Measurements from ENCODE around the gene NPAS3. TPM values are rescaled to one million over a fixed set of nuclear protein-coding genes. Genes with fewer than 3 reads are reported as not detected.

Gene NPAS3
- total and polyA plus RNA-seq, 2 donors (not counting 3 experiments of a cell fraction or from before 2014, with no cell fraction given): 0.10 to 0.13 TPM

DNA sequence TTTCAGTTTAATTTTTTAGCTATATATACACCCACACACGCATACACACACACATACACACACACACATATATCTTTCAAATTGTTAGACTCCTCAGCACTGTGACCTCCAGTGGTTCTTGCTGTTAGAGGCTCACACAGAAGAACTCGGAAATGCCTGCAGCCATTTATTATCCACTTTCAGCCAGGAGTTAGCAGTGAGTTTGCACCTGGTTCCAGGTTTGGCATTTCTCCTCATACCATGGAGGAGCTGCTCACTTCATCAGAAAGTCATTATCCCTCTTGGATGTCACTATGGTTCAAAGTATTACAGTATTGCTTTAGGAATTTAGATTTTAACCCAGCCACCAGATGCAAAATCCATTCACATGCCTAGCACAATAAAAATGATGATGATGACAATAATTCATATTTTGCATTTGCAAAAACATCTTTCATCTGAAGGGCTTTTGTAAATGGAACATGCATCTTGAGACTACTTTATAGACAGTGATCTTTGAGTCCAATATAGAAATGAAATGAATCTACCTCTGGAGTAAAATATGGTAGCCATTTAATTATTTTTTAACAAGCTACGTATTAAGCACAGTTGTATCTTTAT is 42.3 kb downstream of the NPAS3 start:
- ChIA-PET CTCF (no interaction called here), POLR2A (no interaction called here)
- no peak overlapping the region for H2AFZ ChIP-seq (ENCODE audit: low read depth, low read length)
- H4K20me1 ChIP-seq (replicated peaks; ENCODE audit: control insufficient read depth, extremely low read depth, insufficient read depth, low read length): no peaks in the 10 kb centered on the region
- H3K4me1 ChIP-seq (ENCODE audit: control insufficient read depth, extremely low read depth, insufficient read depth, low read length): no peaks in the 10 kb centered on the region
- H3K4me2 ChIP-seq (ENCODE audit: insufficient read depth, low read length): no peak overlapping the region
- H3K9me3 ChIP-seq (replicated peaks; ENCODE audit: control insufficient read depth, insufficient read depth, low read length): no peaks in the 10 kb centered on the region
- H3K4me3 ChIP-seq (replicated peaks in 1 of 3; ENCODE audit: insufficient read depth in 1 of 3, low read depth in 1 of 3, low read length in 3 of 3): no peak overlapping the region
- H3K9me1 ChIP-seq (replicated peaks; ENCODE audit: control insufficient read depth, extremely low read depth, insufficient read depth, low read length): no peaks in the 10 kb centered on the region
- no peaks in the 10 kb centered on the region for H3K79me2 ChIP-seq (ENCODE audit: control insufficient read depth, insufficient read depth, low read length)
- no peaks in the 10 kb centered on the region for H3K27me3 ChIP-seq (ENCODE audit: control insufficient read depth in 2 of 2, insufficient read depth in 2 of 2, low read length in 2 of 2)
- TF ChIP-seq MYC (IDR thresholded peaks at IDR 0.05; ENCODE audit: low read depth, low read length): no peak
- no peak for TF ChIP-seq POLR2A (IDR thresholded peaks at IDR 0.05; ENCODE audit: low read depth, low read length)
- TF ChIP-seq EZH2 (IDR thresholded peaks at IDR 0.05; ENCODE audit: borderline replicate concordance, low read depth, low read length, severe bottlenecking): no peak
- no peak for TF ChIP-seq GATA2 (IDR thresholded peaks at IDR 0.05; ENCODE audit: insufficient read depth, insufficient read length, low read depth, low read length)
- TF ChIP-seq, protein P1, sequence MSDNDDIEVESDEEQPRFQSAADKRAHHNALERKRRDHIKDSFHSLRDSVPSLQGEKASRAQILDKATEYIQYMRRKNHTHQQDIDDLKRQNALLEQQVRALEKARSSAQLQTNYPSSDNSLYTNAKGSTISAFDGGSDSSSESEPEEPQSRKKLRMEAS (IDR thresholded peaks at IDR 0.05; ENCODE audit: insufficient read depth, insufficient read length): no peak
- TF ChIP-seq JUN (IDR thresholded peaks at IDR 0.05; ENCODE audit: borderline replicate concordance, insufficient read depth, insufficient read length, low read depth): no peak
- TF ChIP-seq FOS (IDR thresholded peaks at IDR 0.05; ENCODE audit: borderline replicate concordance, insufficient read depth, low read length): no peak
- no peak for TF ChIP-seq POLR2AphosphoS5 (IDR thresholded peaks at IDR 0.05; ENCODE audit: insufficient read depth, low read depth, low read length)
- TF ChIP-seq, protein P2, sequence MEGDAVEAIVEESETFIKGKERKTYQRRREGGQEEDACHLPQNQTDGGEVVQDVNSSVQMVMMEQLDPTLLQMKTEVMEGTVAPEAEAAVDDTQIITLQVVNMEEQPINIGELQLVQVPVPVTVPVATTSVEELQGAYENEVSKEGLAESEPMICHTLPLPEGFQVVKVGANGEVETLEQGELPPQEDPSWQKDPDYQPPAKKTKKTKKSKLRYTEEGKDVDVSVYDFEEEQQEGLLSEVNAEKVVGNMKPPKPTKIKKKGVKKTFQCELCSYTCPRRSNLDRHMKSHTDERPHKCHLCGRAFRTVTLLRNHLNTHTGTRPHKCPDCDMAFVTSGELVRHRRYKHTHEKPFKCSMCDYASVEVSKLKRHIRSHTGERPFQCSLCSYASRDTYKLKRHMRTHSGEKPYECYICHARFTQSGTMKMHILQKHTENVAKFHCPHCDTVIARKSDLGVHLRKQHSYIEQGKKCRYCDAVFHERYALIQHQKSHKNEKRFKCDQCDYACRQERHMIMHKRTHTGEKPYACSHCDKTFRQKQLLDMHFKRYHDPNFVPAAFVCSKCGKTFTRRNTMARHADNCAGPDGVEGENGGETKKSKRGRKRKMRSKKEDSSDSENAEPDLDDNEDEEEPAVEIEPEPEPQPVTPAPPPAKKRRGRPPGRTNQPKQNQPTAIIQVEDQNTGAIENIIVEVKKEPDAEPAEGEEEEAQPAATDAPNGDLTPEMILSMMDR (IDR thresholded peaks at IDR 0.05; ENCODE audit: extremely low read depth in 1 of 2, insufficient read depth in 1 of 2, low read depth in 1 of 2, low read length in 2 of 2): no peak
- no peaks in the 10 kb centered on the region for H3K36me3 ChIP-seq (ENCODE audit: control insufficient read depth in 2 of 2, extremely low read depth in 1 of 2, insufficient read depth in 2 of 2, low read length in 2 of 2)
- intact Hi-C loops (cut with micrococcal nuclease) (no loop called here), dilution Hi-C loops (cut with MboI; ENCODE audit: extremely low pct_ligation_motif_present, low sequenced_read_pairs) (no loop called here)
- BruUV-seq (replicated peaks): no TSS peak
- DNase-seq (ENCODE audit: low read depth, low spot score) (no peak), FAIRE-seq (no peak)
- no peak overlapping the region for H3K27ac ChIP-seq (ENCODE audit: insufficient read depth, low read depth, low read length)
- H3K9ac ChIP-seq (replicated peaks; ENCODE audit: extremely low read depth, insufficient read depth, low read length): no peak overlapping the region

All from endothelial cell of umbilical vein (primary cell).